Measurements from ENCODE around the gene OXA1L.
"Not testable (repeated sequence)": the region's sequence is repeated elsewhere in the genome, so short reads cannot be mapped to it uniquely, and the experiment has no call there.

OXA1L gene

GRCh38 chr14:22798528-22798927 is 32.0 kb downstream of the OXA1L start:
- DNase-seq (ENCODE audit: low read depth in 2 of 2, low spot score in 1 of 2): no peak

- no peak for DNase-seq (ENCODE audit: low read depth in 2 of 2, low spot score in 1 of 2)
Observed at GRCh38 chr14:22800346-22800745, 33.9 kb downstream of the OXA1L start.

GRCh38 chr14:22801716-22802115 is 35.2 kb downstream of the OXA1L start:
- DNase-seq (ENCODE audit: low read depth in 2 of 2, low spot score in 1 of 2): no peak

- DNase-seq (ENCODE audit: low read depth in 2 of 2, low spot score in 1 of 2): no peak
Observed at GRCh38 chr14:22802860-22803686, 36.6 kb downstream of the OXA1L start.

GRCh38 chr14:22803687-22803974 is 37.1 kb downstream of the OXA1L start:
- DNase-seq (ENCODE audit: low read depth in 2 of 2, low spot score in 1 of 2): no peak

GRCh38 chr14:22805235-22805634 is 38.7 kb downstream of the OXA1L start:
- not testable (repeated sequence) for DNase-seq (ENCODE audit: low read depth in 2 of 2, low spot score in 1 of 2)

- no peak for DNase-seq (ENCODE audit: low read depth in 2 of 2, low spot score in 1 of 2)
Observed at GRCh38 chr14:22807432-22808087, 41.1 kb downstream of the OXA1L start.

- DNase-seq (ENCODE audit: low read depth in 2 of 2, low spot score in 1 of 2): no peak
Observed at GRCh38 chr14:22808388-22809209, 42.1 kb downstream of the OXA1L start.

GRCh38 chr14:22811722-22812121 is 45.2 kb downstream of the OXA1L start:
- DNase-seq (ENCODE audit: low read depth in 2 of 2, low spot score in 1 of 2): no peak

GRCh38 chr14:22812744-22813143 is 46.3 kb downstream of the OXA1L start:
- no peak for DNase-seq (ENCODE audit: low read depth in 2 of 2, low spot score in 1 of 2)

GRCh38 chr14:22813145-22813544 is 46.7 kb downstream of the OXA1L start:
- DNase-seq (ENCODE audit: low read depth in 2 of 2, low spot score in 1 of 2): no peak

GRCh38 chr14:22814373-22814772 is 47.9 kb downstream of the OXA1L start:
- DNase-seq (ENCODE audit: low read depth in 2 of 2, low spot score in 1 of 2): no peak

GRCh38 chr14:22814941-22815713 is 48.6 kb downstream of the OXA1L start, which contains the start of gene SLC7A7:
SLC7A7 (minus strand) TSS chr14:22815435; CDS start chr14:22813398, 2,037 bp downstream.
- DNase-seq (ENCODE audit: low read depth in 2 of 2, low spot score in 1 of 2): no peak

- no peak for DNase-seq (ENCODE audit: low read depth in 2 of 2, low spot score in 1 of 2)
Observed at GRCh38 chr14:22819151-22819988, 52.9 kb downstream of the OXA1L start.

- DNase-seq (ENCODE audit: low read depth in 2 of 2, low spot score in 1 of 2): no peak
Observed at GRCh38 chr14:22820731-22821130, 54.2 kb downstream of the OXA1L start.

GRCh38 chr14:22821193-22822015 is 54.9 kb downstream of the OXA1L start:
- DNase-seq (ENCODE audit: low read depth in 2 of 2, low spot score in 1 of 2): no peak

- DNase-seq (ENCODE audit: low read depth in 2 of 2, low spot score in 1 of 2): no peak
Observed at GRCh38 chr14:22822016-22822570, 55.6 kb downstream of the OXA1L start.
